Measurements from ENCODE around the gene DDN. TPM values are rescaled to one million over a fixed set of nuclear protein-coding genes. Genes with fewer than 3 reads are reported as not detected.

The DDN gene
- total RNA-seq, 2 donors from 2014 or later = 0.14 TPM; not detected in 1

- H3K4me3 ChIP-seq = peak within 1 kb of the TSS; percentile 63
- ATAC-seq (ENCODE audit: insufficient number of reproducible peaks, low FRiP score, low read depth) (no peak), DNase-seq (ENCODE audit: low spot score) (no peak)
- no peaks in the 10 kb centered on the region for H3K9me3 ChIP-seq
- peak; percentile 36 for TF ChIP-seq CTCF (IDR thresholded peaks at IDR 0.05)
- no peaks in the 10 kb centered on the region for H3K36me3 ChIP-seq
- peaks cover 19% of the 10 kb centered on the region for H3K27me3 ChIP-seq (replicated peaks; ENCODE audit: insufficient read depth)
- H3K4me1 ChIP-seq (ENCODE audit: control insufficient read depth in 1 of 2, low read depth in 2 of 2) = peaks cover 32 to 39% of the 10 kb centered on the region in 2 donors
- H3K27ac ChIP-seq = no peak within 1 kb of the TSS
These were observed 20.9 kb downstream of the DDN start, which contains the start of gene WNT1 for GRCh38 chr12:48978291-48978740. WNT1 (plus strand) TSS chr12:48978322; CDS start chr12:48978651, 329 bp downstream.

GRCh38 chr12:48977290-48978281, 21.6 kb downstream of the DDN start:
- DNase-seq (ENCODE audit: low spot score) = no peak

GRCh38 chr12:48973941-48974673, 25.1 kb downstream of the DDN start:
- DNase-seq (ENCODE audit: low spot score) (no peak), ATAC-seq (ENCODE audit: insufficient number of reproducible peaks, low FRiP score, low read depth) (no peak)
- Histone ChIP-seq H3K36me3 (no peaks in the 10 kb centered on the region), H3K27ac (no peak overlapping the region), H3K9me3 (no peaks in the 10 kb centered on the region), H3K4me3 (no peak overlapping the region), H3K4me1 (ENCODE audit: control insufficient read depth in 1 of 2, low read depth in 2 of 2) (peaks cover 25 to 42% of the 10 kb centered on the region in 2 donors), H3K27me3 (replicated peaks; ENCODE audit: insufficient read depth) (peaks cover 29% of the 10 kb centered on the region)
- TF ChIP-seq CTCF (IDR thresholded peaks at IDR 0.05) = peak; percentile 63

More at GRCh38 chr12:48977290-48978281, 21.6 kb downstream of the DDN start:
- Histone ChIP-seq H3K9me3 (no peaks in the 10 kb centered on the region), H3K36me3 (no peaks in the 10 kb centered on the region), H3K4me3 (peak overlapping the region; percentile 63), H3K27me3 (replicated peaks; ENCODE audit: insufficient read depth) (peaks cover 19% of the 10 kb centered on the region), H3K27ac (no peak overlapping the region), H3K4me1 (ENCODE audit: control insufficient read depth in 1 of 2, low read depth in 2 of 2) (peaks cover 32 to 39% of the 10 kb centered on the region in 2 donors)
- TF ChIP-seq CTCF (IDR thresholded peaks at IDR 0.05) = peak; percentile 85
- ATAC-seq (ENCODE audit: insufficient number of reproducible peaks, low FRiP score, low read depth) = no peak

- Histone ChIP-seq H3K4me1 (ENCODE audit: control insufficient read depth in 1 of 2, low read depth in 2 of 2) (peaks cover 20 to 36% of the 10 kb centered on the region in 2 donors), H3K27me3 (replicated peaks; ENCODE audit: insufficient read depth) (peaks cover 29% of the 10 kb centered on the region), H3K4me3 (no peak overlapping the region), H3K9me3 (no peaks in the 10 kb centered on the region), H3K27ac (no peak overlapping the region), H3K36me3 (no peaks in the 10 kb centered on the region)
- ATAC-seq (ENCODE audit: insufficient number of reproducible peaks, low FRiP score, low read depth) (no peak), DNase-seq (ENCODE audit: low spot score) (no peak)
- TF ChIP-seq CTCF (IDR thresholded peaks at IDR 0.05) = no peak
These were observed 25.6 kb downstream of the DDN start for GRCh38 chr12:48973531-48973930.
